ENCODE measurements around the gene ARPIN. TPM values are rescaled to one million over a fixed set of nuclear protein-coding genes. Genes with fewer than 3 reads are reported as not detected.
"Not testable (repeated sequence)": the region's sequence is repeated elsewhere in the genome, so short reads cannot be mapped to it uniquely, and the experiment has no call there.

Gene ARPIN
- polyA plus RNA-seq, 1 experiment: 11.8 TPM

DNA sequence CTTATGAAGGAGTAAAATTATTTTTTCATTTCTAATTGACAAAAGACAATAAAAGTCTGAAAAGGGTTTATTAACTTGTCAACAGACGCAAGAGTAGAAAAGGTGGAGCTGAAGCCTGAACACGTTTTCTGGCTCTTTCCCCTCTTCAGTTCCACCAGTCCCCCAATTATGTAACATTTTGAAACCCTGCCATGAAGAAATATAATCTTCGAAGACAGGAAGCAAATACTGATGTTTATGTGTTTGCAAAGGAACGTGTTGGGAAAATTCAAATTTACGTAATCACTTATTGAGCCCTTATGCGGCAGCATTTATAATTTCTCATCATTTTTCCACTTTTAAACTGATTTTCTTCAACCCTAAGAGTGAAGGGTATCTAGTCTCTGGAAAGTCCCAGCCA, 19.7 kb downstream of the ARPIN start:
- TF ChIP-seq, protein P1, sequence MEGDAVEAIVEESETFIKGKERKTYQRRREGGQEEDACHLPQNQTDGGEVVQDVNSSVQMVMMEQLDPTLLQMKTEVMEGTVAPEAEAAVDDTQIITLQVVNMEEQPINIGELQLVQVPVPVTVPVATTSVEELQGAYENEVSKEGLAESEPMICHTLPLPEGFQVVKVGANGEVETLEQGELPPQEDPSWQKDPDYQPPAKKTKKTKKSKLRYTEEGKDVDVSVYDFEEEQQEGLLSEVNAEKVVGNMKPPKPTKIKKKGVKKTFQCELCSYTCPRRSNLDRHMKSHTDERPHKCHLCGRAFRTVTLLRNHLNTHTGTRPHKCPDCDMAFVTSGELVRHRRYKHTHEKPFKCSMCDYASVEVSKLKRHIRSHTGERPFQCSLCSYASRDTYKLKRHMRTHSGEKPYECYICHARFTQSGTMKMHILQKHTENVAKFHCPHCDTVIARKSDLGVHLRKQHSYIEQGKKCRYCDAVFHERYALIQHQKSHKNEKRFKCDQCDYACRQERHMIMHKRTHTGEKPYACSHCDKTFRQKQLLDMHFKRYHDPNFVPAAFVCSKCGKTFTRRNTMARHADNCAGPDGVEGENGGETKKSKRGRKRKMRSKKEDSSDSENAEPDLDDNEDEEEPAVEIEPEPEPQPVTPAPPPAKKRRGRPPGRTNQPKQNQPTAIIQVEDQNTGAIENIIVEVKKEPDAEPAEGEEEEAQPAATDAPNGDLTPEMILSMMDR (IDR thresholded peaks at IDR 0.05; ENCODE audit: low read depth, low read length): no peak
- peak overlapping the region; percentile 93 for H3K4me3 ChIP-seq (ENCODE audit: low read depth, low read length)
- DNase-seq (ENCODE audit: low read depth, low spot score): no peak
- no peak overlapping the region for H3K27ac ChIP-seq (ENCODE audit: low read depth, low read length)
- H3K27me3 ChIP-seq (ENCODE audit: control insufficient read depth, insufficient read depth, low read length): no peaks in the 10 kb centered on the region
- no peaks in the 10 kb centered on the region for H3K9me3 ChIP-seq (ENCODE audit: control insufficient read depth, insufficient read depth, low read length)
- ChIA-PET CTCF (interaction anchor here (0.9 to 2.2 kb wide), 2 partner anchors 132 to 193 kb away, joined by 3 to 6 read pairs; no protein-coding TSS in a partner anchor), POLR2A (interaction anchor here (1.5 kb wide), 1 partner anchor 132 kb away, joined by 3 read pairs; no protein-coding TSS in a partner anchor)

DNA sequence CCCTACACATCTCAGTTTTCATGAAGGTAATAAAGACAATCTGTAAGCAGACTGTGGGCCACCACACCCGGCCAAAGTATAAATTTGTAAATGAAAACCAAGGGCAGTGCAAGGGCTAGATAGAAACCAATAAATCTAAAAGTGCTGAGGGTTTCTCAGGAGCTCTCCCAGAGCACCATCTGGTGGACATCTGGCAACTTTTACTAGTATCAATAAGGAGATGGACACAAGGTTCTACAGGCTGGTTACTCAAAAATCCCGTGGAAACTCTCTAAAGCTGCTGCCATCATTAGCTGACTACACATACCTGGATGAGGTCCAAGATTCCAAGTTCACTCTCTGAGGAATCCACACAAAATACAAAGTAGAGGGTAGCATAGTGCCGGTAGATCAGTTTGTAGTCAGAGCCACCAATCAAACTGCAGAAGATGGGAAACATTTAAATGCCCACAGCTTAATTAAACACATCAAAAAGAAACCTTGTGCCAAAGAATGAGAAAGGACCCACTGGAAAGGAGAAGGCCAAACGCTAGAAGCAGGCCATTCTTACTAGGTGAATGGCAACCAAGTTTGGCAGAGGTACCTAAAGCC, 24.4 kb downstream of the ARPIN start:
- CTCF ChIA-PET: interaction anchor here (0.6 to 7.7 kb wide), 33 partner anchors 9 to 1647 kb away, joined by 3 to 161 read pairs (median 5); partner anchors contain the start of gene ANPEP
- DNase-seq (ENCODE audit: low read depth, low spot score): peak; percentile 74
- no peak overlapping the region for H3K4me3 ChIP-seq (ENCODE audit: low read depth, low read length)
- no peaks in the 10 kb centered on the region for H3K27me3 ChIP-seq (ENCODE audit: control insufficient read depth, insufficient read depth, low read length)
- H3K9me3 ChIP-seq (ENCODE audit: control insufficient read depth, insufficient read depth, low read length): no peaks in the 10 kb centered on the region
- TF ChIP-seq, protein P1 (IDR thresholded peaks at IDR 0.05; ENCODE audit: low read depth, low read length): peak; percentile 66
- POLR2A ChIA-PET: interaction anchor here (1.3 kb wide), 2 partner anchors 128 to 148 kb away, joined by 3 to 5 read pairs; no protein-coding TSS in a partner anchor
- no peak overlapping the region for H3K27ac ChIP-seq (ENCODE audit: low read depth, low read length)

DNA sequence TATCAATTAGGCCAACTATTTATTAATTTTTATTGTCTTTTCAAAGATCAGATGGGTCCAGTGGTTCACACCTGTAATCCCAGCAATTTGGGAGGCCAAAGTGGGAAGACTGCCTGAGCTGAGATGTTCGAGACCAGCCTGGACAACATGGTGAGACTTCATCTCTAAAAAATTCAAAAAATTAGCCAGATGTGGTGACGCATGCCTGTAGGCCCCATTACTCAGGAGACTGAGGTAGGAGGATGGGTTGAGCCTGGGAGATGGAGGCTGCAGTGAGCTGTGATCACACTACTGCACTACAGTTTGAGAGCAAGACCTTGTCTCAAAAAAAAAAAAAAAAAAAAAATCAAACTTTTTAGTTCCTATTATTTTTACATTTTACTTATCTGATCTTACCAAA, 27.1 kb downstream of the ARPIN start:
- TF ChIP-seq, protein P1 (IDR thresholded peaks at IDR 0.05; ENCODE audit: low read depth, low read length): no peak
- Histone ChIP-seq H3K27me3 (ENCODE audit: control insufficient read depth, insufficient read depth, low read length) (no peaks in the 10 kb centered on the region), H3K9me3 (ENCODE audit: control insufficient read depth, insufficient read depth, low read length) (no peaks in the 10 kb centered on the region), H3K4me3 (ENCODE audit: low read depth, low read length) (no peak overlapping the region), H3K27ac (ENCODE audit: low read depth, low read length) (no peak overlapping the region)
- POLR2A ChIA-PET: no interaction called here
- CTCF ChIA-PET: interaction anchor here (6.0 to 7.7 kb wide), 3 partner anchors 9 to 145 kb away, joined by 78 to 161 read pairs (median 149); no protein-coding TSS in a partner anchor
- no peak for DNase-seq (ENCODE audit: low read depth, low spot score)

DNA sequence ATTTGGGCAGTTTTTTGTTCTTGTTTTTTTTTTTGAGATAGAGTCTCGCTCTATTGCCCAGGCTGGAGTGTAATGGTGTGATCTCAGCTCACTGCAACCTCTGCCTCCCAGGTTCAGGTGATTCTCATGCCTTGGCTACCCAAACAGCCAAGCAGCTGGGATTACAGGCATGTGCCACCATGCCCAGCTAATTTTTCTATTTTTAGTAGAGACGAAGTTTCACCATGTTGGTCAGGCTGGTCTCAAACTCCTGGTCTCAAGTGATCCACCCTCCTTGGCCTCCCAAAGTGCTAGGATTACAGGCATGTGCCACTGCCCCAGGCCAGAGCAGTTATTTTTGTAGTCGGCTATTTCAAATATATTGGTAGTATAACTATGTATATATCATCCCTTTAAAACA, 27.6 kb downstream of the ARPIN start:
- CTCF ChIA-PET: interaction anchor here (7.2 to 7.7 kb wide), 2 partner anchors 9 to 124 kb away, joined by 149 to 161 read pairs; no protein-coding TSS in a partner anchor
- POLR2A ChIA-PET; H3K27me3 ChIP-seq (ENCODE audit: control insufficient read depth, insufficient read depth, low read length); H3K4me3 ChIP-seq (ENCODE audit: low read depth, low read length); H3K27ac ChIP-seq (ENCODE audit: low read depth, low read length); DNase-seq (ENCODE audit: low read depth, low spot score); H3K9me3 ChIP-seq (ENCODE audit: control insufficient read depth, insufficient read depth, low read length): not testable (repeated sequence)

DNA sequence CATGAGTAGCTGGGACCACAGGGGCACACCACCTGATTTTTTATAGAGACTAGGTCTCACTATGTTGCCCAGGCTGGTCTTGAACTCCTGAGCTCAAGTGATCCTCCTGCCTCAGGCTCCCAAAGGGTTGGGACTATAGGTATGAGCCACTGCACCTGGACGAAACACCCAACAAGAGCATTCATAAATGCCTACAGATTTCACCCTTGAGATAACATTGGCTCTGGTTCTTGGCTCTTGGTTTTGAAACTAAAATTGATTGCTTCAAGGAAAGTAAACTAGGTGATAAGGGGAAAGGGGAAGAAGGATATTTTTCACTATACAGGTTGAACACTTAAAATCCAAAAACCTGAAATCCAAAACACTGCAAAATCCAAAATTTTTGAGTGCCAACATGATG, 29.2 kb downstream of the ARPIN start:
- TF ChIP-seq, protein P1 (IDR thresholded peaks at IDR 0.05; ENCODE audit: low read depth, low read length): no peak
- CTCF ChIA-PET: interaction anchor here (1.9 to 2.5 kb wide), 2 partner anchors 9 to 123 kb away, joined by 9 to 11 read pairs; no protein-coding TSS in a partner anchor
- POLR2A ChIA-PET: no interaction called here

More for the DNA sequence above, 29.2 kb downstream of the ARPIN start:
- DNase-seq (ENCODE audit: low read depth, low spot score): no peak
- Histone ChIP-seq H3K27ac (ENCODE audit: low read depth, low read length) (no peak overlapping the region), H3K4me3 (ENCODE audit: low read depth, low read length) (no peak overlapping the region), H3K27me3 (ENCODE audit: control insufficient read depth, insufficient read depth, low read length) (no peaks in the 10 kb centered on the region), H3K9me3 (ENCODE audit: control insufficient read depth, insufficient read depth, low read length) (no peaks in the 10 kb centered on the region)
